ENCODE results near the gene STARD5.

DNA sequence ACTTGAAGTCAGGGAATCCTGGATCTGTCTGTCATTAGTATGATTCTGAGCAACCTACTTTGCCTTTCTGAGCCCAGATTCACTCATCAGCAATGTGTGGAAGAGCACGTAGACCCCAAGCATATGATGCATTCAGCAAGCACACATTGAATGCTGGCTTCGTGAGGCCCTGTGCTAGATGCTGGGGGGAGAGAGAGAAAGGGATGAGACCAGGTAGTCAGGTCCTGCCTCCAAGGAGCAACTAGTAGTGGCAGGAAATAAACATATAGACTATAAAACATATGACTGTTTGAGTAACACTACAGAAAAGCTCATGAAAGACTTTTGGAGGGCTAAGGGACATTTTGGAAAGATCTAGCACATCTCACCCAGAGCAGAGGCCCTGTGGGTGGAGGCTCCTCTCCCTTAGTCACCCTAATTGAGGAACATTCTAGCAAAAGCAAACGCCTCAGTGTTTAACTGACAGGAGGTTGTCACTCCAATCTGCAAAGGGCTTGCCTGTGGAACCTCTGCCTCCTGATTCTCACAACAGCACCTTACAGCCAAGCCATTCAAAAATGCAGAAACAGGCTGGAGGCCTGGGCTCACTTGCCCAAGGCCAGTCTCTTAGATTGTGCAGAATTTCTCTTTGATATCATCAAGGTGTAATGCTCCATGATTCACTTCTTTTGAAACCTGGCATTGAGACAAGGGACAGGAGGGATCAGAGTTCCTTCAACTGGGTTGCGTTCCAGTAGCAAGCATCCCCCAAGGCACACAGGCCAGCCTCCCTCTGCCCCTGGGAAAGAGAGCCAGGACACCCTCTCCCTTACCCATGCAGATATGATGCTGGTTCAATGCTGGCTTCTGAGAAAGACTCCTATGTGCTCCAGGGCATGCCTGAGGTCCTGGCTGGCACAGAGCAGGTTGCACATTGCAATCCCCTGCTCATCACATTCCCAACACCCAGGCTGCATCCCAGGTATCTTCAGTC, 26.1 kb downstream of the STARD5 start:
- TF ChIP-seq, protein P1, sequence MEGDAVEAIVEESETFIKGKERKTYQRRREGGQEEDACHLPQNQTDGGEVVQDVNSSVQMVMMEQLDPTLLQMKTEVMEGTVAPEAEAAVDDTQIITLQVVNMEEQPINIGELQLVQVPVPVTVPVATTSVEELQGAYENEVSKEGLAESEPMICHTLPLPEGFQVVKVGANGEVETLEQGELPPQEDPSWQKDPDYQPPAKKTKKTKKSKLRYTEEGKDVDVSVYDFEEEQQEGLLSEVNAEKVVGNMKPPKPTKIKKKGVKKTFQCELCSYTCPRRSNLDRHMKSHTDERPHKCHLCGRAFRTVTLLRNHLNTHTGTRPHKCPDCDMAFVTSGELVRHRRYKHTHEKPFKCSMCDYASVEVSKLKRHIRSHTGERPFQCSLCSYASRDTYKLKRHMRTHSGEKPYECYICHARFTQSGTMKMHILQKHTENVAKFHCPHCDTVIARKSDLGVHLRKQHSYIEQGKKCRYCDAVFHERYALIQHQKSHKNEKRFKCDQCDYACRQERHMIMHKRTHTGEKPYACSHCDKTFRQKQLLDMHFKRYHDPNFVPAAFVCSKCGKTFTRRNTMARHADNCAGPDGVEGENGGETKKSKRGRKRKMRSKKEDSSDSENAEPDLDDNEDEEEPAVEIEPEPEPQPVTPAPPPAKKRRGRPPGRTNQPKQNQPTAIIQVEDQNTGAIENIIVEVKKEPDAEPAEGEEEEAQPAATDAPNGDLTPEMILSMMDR (IDR thresholded peaks at IDR 0.05), result no peak
- no peak for TF ChIP-seq EZH2phosphoT487 (IDR thresholded peaks at IDR 0.05)
